ENCODE data around the gene JCHAIN. TPM values are rescaled to one million over a fixed set of nuclear protein-coding genes. Genes with fewer than 3 reads are reported as not detected.

The JCHAIN gene
- total and polyA plus RNA-seq, 2 of the 8 experiments (the other 6 are each of a cell fraction or from before 2014, with no cell fraction given): not detected

DNA sequence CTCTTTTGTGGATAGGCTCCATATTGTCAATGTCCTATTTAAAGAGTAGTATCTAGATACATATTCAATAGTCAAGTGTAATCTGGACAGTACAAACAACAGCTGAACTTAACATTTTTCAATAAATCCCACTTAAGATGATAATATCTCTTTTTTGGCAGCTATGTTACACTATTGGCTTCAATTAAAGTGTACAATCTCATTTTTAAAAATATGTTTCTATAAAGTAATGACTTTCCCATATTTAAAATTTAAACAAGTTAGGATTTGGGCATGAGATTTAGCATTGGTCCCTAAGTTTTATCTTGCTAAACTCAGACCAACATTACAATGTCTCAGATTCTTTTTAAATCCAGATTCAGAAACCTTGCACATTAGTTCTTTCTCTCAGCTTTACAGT lies 7.9 kb upstream of the JCHAIN start (continued):
- TF ChIP-seq, protein P1, sequence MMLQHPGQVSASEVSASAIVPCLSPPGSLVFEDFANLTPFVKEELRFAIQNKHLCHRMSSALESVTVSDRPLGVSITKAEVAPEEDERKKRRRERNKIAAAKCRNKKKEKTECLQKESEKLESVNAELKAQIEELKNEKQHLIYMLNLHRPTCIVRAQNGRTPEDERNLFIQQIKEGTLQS (IDR thresholded peaks at IDR 0.05; ENCODE audit: insufficient read depth, low read depth, low read length): no peak
- TF ChIP-seq, protein P2, sequence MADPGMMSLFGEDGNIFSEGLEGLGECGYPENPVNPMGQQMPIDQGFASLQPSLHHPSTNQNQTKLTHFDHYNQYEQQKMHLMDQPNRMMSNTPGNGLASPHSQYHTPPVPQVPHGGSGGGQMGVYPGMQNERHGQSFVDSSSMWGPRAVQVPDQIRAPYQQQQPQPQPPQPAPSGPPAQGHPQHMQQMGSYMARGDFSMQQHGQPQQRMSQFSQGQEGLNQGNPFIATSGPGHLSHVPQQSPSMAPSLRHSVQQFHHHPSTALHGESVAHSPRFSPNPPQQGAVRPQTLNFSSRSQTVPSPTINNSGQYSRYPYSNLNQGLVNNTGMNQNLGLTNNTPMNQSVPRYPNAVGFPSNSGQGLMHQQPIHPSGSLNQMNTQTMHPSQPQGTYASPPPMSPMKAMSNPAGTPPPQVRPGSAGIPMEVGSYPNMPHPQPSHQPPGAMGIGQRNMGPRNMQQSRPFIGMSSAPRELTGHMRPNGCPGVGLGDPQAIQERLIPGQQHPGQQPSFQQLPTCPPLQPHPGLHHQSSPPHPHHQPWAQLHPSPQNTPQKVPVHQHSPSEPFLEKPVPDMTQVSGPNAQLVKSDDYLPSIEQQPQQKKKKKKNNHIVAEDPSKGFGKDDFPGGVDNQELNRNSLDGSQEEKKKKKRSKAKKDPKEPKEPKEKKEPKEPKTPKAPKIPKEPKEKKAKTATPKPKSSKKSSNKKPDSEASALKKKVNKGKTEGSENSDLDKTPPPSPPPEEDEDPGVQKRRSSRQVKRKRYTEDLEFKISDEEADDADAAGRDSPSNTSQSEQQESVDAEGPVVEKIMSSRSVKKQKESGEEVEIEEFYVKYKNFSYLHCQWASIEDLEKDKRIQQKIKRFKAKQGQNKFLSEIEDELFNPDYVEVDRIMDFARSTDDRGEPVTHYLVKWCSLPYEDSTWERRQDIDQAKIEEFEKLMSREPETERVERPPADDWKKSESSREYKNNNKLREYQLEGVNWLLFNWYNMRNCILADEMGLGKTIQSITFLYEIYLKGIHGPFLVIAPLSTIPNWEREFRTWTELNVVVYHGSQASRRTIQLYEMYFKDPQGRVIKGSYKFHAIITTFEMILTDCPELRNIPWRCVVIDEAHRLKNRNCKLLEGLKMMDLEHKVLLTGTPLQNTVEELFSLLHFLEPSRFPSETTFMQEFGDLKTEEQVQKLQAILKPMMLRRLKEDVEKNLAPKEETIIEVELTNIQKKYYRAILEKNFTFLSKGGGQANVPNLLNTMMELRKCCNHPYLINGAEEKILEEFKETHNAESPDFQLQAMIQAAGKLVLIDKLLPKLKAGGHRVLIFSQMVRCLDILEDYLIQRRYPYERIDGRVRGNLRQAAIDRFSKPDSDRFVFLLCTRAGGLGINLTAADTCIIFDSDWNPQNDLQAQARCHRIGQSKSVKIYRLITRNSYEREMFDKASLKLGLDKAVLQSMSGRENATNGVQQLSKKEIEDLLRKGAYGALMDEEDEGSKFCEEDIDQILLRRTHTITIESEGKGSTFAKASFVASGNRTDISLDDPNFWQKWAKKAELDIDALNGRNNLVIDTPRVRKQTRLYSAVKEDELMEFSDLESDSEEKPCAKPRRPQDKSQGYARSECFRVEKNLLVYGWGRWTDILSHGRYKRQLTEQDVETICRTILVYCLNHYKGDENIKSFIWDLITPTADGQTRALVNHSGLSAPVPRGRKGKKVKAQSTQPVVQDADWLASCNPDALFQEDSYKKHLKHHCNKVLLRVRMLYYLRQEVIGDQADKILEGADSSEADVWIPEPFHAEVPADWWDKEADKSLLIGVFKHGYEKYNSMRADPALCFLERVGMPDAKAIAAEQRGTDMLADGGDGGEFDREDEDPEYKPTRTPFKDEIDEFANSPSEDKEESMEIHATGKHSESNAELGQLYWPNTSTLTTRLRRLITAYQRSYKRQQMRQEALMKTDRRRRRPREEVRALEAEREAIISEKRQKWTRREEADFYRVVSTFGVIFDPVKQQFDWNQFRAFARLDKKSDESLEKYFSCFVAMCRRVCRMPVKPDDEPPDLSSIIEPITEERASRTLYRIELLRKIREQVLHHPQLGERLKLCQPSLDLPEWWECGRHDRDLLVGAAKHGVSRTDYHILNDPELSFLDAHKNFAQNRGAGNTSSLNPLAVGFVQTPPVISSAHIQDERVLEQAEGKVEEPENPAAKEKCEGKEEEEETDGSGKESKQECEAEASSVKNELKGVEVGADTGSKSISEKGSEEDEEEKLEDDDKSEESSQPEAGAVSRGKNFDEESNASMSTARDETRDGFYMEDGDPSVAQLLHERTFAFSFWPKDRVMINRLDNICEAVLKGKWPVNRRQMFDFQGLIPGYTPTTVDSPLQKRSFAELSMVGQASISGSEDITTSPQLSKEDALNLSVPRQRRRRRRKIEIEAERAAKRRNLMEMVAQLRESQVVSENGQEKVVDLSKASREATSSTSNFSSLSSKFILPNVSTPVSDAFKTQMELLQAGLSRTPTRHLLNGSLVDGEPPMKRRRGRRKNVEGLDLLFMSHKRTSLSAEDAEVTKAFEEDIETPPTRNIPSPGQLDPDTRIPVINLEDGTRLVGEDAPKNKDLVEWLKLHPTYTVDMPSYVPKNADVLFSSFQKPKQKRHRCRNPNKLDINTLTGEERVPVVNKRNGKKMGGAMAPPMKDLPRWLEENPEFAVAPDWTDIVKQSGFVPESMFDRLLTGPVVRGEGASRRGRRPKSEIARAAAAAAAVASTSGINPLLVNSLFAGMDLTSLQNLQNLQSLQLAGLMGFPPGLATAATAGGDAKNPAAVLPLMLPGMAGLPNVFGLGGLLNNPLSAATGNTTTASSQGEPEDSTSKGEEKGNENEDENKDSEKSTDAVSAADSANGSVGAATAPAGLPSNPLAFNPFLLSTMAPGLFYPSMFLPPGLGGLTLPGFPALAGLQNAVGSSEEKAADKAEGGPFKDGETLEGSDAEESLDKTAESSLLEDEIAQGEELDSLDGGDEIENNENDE (IDR thresholded peaks at IDR 0.05; ENCODE audit: insufficient replicate concordance, low read length): no peak
- no peak for TF ChIP-seq JUN (IDR thresholded peaks at IDR 0.05; ENCODE audit: low read depth, low read length)
- no peak for TF ChIP-seq POU5F1 (IDR thresholded peaks at IDR 0.05; ENCODE audit: low read depth, low read length)

Data from H1 (cell line).